GM19035 (cell line): ENCODE measurements around the gene TENM4.

ENCODE experiments used
- ATAC-seq: cut with Tn5 transposase; IDR thresholded peaks from one replicate; pipeline ENCODE4 v1.9.1; 2021; ENCODE audit not compliant: unreplicated experiment

The TENM4 gene

GRCh38 chr11:78772186-78772585, 668.6 kb downstream of the TENM4 start:
- no peak for ATAC-seq

- ATAC-seq: no peak
These were observed 669.9 kb downstream of the TENM4 start for GRCh38 chr11:78770931-78771330.

GRCh38 chr11:78768971-78769370, 671.9 kb downstream of the TENM4 start:
- ATAC-seq: no peak

- ATAC-seq: no peak
These were observed 672.5 kb downstream of the TENM4 start for GRCh38 chr11:78768345-78768744.

GRCh38 chr11:78767027-78767932, 673.5 kb downstream of the TENM4 start:
- no peak for ATAC-seq

GRCh38 chr11:78764946-78765345, 675.9 kb downstream of the TENM4 start:
- no peak for ATAC-seq

- no peak for ATAC-seq
These were observed 677.2 kb downstream of the TENM4 start for GRCh38 chr11:78763664-78764063.

GRCh38 chr11:78762105-78762504, 678.7 kb downstream of the TENM4 start:
- ATAC-seq: no peak

- no peak for ATAC-seq
These were observed 681.8 kb downstream of the TENM4 start for GRCh38 chr11:78759071-78759470.

GRCh38 chr11:78753297-78753696, 687.5 kb downstream of the TENM4 start:
- no peak for ATAC-seq

GRCh38 chr11:78752494-78752893, 688.3 kb downstream of the TENM4 start:
- no peak for ATAC-seq

GRCh38 chr11:78748918-78749690, 691.7 kb downstream of the TENM4 start:
- ATAC-seq: no peak

- ATAC-seq: no peak
These were observed 695.9 kb downstream of the TENM4 start for GRCh38 chr11:78744949-78745348.

- no peak for ATAC-seq
These were observed 696.6 kb downstream of the TENM4 start for GRCh38 chr11:78744202-78744601.

- ATAC-seq: no peak
These were observed 698.4 kb downstream of the TENM4 start for GRCh38 chr11:78742430-78742829.

- ATAC-seq: no peak
These were observed 699.1 kb downstream of the TENM4 start for GRCh38 chr11:78741741-78742140.

GRCh38 chr11:78740199-78741071, 700.4 kb downstream of the TENM4 start:
- ATAC-seq: no peak

GRCh38 chr11:78737891-78738290, 702.9 kb downstream of the TENM4 start:
- ATAC-seq: no peak

GRCh38 chr11:78737301-78737700, 703.5 kb downstream of the TENM4 start:
- no peak for ATAC-seq

GRCh38 chr11:78735711-78736110, 705.1 kb downstream of the TENM4 start:
- no peak for ATAC-seq

GRCh38 chr11:78733031-78733430, 707.8 kb downstream of the TENM4 start:
- no peak for ATAC-seq
